Astrocyte of the cerebellum (primary cell): Measurements from ENCODE around the gene SEZ6.

Source experiments
- DNase-seq: peaks from one replicate; pipeline ENCODE4 v3.0.0-alpha.2; 2011; ENCODE audit warnings: low read depth
- H3K4me3 ChIP-seq: 2 replicates; pipeline ENCODE4 v1.5.1; 2011; ENCODE audit warnings: mild to moderate bottlenecking, low read depth, low read length, moderate library complexity
- CTCF ChIP-seq: IDR thresholded peaks from 2 replicates; pipeline ENCODE4 v1.5.1; 2012; ENCODE audit warnings: low read length, low read depth, moderate library complexity, mild to moderate bottlenecking; ENCODE audit errors: missing control alignments
- in situ Hi-C: cut with HindIII; loops from 2 replicates; pipeline ENCODE4 v1.10.0; 2017; ENCODE audit warnings: low sequenced_read_pairs

SEZ6 gene

GRCh38 chr17:29022074-29022473, 16.2 kb upstream of the SEZ6 start:
- H3K4me3 ChIP-seq: no peak overlapping the region
- DNase-seq: no peak
- TF ChIP-seq CTCF: no peak
- in situ Hi-C loops: no loop called here

- no peak for TF ChIP-seq CTCF
- no peak overlapping the region for H3K4me3 ChIP-seq
- DNase-seq: no peak
- in situ Hi-C loops: no loop called here
Measured at GRCh38 chr17:29021226-29021625, 15.4 kb upstream of the SEZ6 start.

- no peak for TF ChIP-seq CTCF
- no peak overlapping the region for H3K4me3 ChIP-seq
- no peak for DNase-seq
- in situ Hi-C loops: no loop called here
Measured at GRCh38 chr17:29020576-29020975, 14.7 kb upstream of the SEZ6 start.

GRCh38 chr17:29019475-29020181, 13.8 kb upstream of the SEZ6 start:
- no peak overlapping the region for H3K4me3 ChIP-seq
- no peak for TF ChIP-seq CTCF
- no peak for DNase-seq
- in situ Hi-C loops: no loop called here

- TF ChIP-seq CTCF: no peak
- H3K4me3 ChIP-seq: no peak overlapping the region
- DNase-seq: no peak
- in situ Hi-C loops: no loop called here
Measured at GRCh38 chr17:29018788-29019474, 13.1 kb upstream of the SEZ6 start.

GRCh38 chr17:29016345-29017210, 10.7 kb upstream of the SEZ6 start:
- in situ Hi-C loops: no loop called here
- no peak for DNase-seq
- no peak for TF ChIP-seq CTCF
- H3K4me3 ChIP-seq: no peak overlapping the region
